Spleen (tissue), 7 donors: Measurements from ENCODE around the gene PNMA8B.

Experiments
- CTCF ChIP-seq, 11 experiments: fragments of 200-600 bp in 7 of 11; fragments of 450-650 bp in 4 of 11; sonication (generic) in 4 of 11; IDR thresholded peaks in 8 of 11; conservative IDR thresholded peaks in 3 of 11; 1 replicate in 7 of 11; 2 replicates in 4 of 11; pipeline versions ENCODE4 v1.4.0 to v1.8.0; 2016 to 2021; ENCODE audit warnings: antibody characterized with exemption in 11 of 11, inconsistent platforms in 4 of 11, mild to moderate bottlenecking in 1 of 11
- POLR2A ChIP-seq, 3 donors: fragments of 450-650 bp; IDR thresholded peaks; one replicate each; pipeline ENCODE4 v1.5.1; 2017; ENCODE audit warnings: antibody characterized with exemption in 3 of 3, mild to moderate bottlenecking in 1 of 3
- POLR2AphosphoS5 ChIP-seq, 3 donors: sonication (generic); formaldehyde crosslinking; IDR thresholded peaks; one replicate each; pipeline ENCODE4 v1.5.1; 2017; ENCODE audit warnings: antibody characterized with exemption in 3 of 3
- donor health status: DM: no; HTN: no; CAD: no; lungs with moderate emphysema.
- donor health status: DM: no; HTN: no; CAD: no.
- donor health status: DM: no; HTN: no; CAD: no.

GRCh38 chr19:46469541-46470185, 26.0 kb downstream of the PNMA8B start:
- TF ChIP-seq CTCF (IDR thresholded peaks at IDR 0.05 in 8 of 11, conservative IDR thresholded peaks at IDR 0.05 in 3 of 11) (no peak), POLR2AphosphoS5 (IDR thresholded peaks at IDR 0.05) (no peak), POLR2A (IDR thresholded peaks at IDR 0.05) (no peak)
